Left lobe of liver (tissue), 2 donors: ENCODE data around the gene S1PR5. TPM values are rescaled to one million over a fixed set of nuclear protein-coding genes. Genes with fewer than 3 reads are reported as not detected.
"Not testable (repeated sequence)": the region's sequence is repeated elsewhere in the genome, so short reads cannot be mapped to it uniquely, and the experiment has no call there.

Experiments used
- ATAC-seq: fragments of 200-7000 bp; cut with Tn5 transposase; one replicate; pipeline ENCODE4 v1.9.1; 2020; ENCODE audit warnings: mild to moderate bottlenecking, moderate library complexity
- DNase-seq: peaks from one replicate; pipeline ENCODE4 v3.0.0-alpha.2; 2020; ENCODE audit warnings: low spot score
- total RNA-seq: library from RNA; stranded (reverse); gene quantifications from one replicate; pipeline ENCODE4 v1.2.1, GENCODE V29; 2021
- donor health status: DM: no; HTN: no; CAD: no; lungs with moderate emphysema.
- donor health status: DM: no; HTN: yes; CAD: no.

Gene S1PR5, protein sequence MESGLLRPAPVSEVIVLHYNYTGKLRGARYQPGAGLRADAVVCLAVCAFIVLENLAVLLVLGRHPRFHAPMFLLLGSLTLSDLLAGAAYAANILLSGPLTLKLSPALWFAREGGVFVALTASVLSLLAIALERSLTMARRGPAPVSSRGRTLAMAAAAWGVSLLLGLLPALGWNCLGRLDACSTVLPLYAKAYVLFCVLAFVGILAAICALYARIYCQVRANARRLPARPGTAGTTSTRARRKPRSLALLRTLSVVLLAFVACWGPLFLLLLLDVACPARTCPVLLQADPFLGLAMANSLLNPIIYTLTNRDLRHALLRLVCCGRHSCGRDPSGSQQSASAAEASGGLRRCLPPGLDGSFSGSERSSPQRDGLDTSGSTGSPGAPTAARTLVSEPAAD
- 0.30 TPM for total RNA-seq

DNA sequence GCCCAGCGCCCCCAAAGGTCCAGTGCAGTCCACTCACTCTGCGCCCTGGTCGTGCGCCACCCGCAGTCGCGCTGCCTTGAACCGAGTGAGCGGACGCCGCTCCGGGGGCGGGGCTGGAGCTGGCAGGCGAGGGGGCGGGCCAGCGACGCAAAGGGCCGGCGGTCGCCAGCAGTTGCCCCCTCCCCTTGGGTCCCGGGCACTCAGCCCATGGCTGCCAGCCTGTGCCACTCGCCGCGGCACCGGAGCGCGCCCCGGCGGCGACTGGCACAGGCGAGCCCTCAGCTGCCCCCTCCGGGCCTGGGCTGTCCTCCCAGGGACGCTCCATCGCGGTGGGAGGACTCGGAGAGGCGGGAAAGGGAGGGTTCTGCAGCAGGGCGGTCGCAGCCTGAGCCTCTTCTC, at the start of gene S1PR5:
Gene S1PR5 (minus strand): TSS at position 87 of the 399 bp plus-strand sequence. CDS start 2,436 bp downstream, outside the sequence.
- DNase-seq (no peak), ATAC-seq (peak; percentile 61)

DNA sequence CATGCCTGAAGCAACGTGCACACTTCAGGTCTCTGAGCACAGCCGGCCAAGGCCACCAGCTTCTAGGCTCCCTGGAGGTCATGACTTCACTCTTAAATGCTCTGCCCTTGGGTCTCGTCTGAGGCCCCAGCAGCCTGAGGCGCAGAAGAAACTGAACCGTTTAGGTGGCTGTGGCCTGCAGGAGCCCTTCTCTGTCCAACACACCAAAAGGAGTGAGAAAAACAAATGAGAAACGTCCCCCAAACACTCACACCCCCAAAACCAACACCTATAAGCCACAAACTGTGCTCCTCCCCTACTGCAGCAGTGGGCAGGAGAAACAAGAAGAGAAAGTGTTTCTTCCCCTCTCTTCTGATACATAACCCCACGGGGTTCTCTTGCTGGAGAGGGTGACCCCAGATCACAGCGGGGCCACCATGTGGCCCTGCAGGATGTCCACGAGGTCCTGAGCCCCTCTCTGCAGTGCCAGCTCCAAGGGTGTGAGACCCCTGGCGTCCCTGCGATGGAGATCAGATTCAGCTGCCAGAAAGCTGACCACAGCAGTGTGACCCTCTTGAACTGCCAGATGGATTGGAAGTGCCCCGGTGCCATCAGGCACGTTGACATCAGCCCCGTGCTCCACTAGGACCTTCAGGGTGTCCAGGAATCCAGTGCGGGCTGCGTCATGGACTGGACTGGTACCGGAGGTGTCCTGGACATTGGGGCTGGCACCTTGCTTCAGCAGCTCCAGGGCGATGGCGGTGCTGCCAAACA, 49.6 kb upstream of the S1PR5 start:
- DNase-seq: peak; percentile 54

DNA sequence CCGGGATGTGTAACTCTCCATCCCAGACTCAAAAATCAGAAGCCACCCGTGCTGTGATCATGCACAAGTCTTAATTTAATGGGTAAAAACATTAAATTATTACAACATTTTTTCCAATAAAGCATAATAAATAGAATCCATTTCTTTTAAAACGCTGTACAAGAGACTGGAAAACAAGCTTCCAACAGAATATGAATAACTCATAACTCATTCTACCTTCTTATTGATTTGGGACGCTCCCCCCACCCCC, 49.1 kb upstream of the S1PR5 start:
- ATAC-seq: no peak

More for the DNA sequence above, 49.6 kb upstream of the S1PR5 start:
- ATAC-seq: no peak

DNA sequence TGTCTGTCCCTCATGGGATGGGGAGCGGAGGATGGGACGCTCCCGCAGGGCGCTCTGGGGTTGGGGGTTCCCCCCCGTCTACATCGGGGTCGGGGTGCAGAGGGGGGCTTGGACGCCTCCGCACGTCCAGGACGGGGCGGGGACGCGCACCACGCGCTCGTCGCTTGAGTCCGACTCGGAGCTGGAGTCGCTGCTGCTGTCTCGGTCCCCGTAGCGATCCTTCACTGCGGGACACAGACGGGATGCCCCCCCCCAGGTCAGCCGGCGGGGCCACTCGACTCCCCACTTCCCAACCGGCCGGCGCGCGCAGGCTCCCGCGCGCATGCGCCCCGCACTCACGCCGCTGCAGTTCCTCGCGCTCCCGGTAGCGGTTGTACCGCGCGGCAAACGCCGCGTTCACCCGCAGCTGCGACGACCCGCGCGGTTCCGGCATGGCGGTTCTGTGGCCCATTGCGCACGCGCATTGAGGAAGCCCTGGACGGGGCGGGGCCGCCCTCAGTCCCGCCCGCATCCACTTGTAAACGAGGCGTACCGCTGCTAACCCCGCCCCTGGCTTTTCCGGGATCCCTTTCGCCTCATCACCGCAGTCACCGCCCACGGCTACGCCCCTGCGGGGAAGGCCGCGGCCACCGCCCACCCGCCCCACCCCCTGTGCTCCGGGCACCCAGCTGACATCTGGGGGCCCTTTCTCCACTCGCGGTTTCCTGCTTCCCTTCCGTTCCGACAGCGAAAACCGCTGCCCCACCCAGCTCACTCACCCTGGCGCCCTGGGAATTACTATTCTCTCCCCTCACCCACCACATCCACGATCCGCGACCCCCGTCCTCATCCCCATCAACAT, 48.5 kb upstream of the S1PR5 start, which contains the start of gene KRI1:
Gene KRI1 (minus strand): TSS at position 444 of the 841 bp plus-strand sequence. CDS start 11 bp downstream, at position 433.
- ATAC-seq (peak; percentile 81), DNase-seq (peak; percentile 99)

More for the DNA sequence above, 49.1 kb upstream of the S1PR5 start:
- DNase-seq: no peak

DNA sequence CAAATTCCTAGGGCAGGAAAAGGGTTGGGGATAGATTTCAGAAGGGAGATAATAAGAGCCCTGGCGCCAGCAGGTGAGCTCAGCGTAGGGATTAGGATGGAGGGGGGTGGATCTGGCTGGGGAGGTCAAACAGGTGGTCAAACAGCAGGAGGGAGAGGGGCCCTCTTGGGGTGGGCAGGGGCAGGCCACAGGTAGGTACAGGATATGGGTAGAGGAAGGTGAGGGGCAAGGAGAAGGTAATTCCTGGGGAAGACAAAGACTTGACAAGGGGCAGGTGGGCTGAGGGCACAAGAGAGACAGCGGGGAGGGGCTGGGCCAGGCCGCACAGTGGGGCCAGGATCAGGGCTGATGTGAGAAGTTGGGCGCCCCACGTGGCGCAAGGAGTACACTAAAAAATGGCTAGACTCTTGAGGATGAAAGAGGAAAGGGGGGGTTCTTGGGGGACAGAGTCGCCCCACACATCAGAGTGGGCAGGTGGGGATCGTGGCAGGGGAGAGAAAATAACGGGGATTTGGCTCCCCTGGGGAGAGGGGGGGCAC, 47.9 kb upstream of the S1PR5 start:
- DNase-seq (no peak), ATAC-seq (no peak)

DNA sequence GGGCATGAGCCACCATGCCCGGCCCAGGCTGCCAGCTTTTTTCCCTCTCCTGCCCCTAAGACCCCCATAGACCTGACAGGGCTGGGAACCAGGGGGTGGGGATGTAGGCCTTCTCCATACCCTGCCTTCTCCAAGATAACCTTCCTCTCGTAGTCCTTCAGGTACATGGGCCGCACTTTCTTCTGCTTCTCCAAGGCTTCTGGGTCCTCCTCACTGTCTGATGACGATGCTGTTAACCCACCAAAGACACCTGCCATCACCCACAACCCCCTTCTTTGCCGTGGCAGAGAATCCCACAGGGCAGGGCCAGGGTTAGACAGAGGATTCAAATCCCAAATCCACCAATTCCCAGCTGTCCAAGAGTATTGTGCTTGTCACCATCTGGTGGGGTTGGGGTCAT, 45.4 kb upstream of the S1PR5 start:
- ATAC-seq (no peak), DNase-seq (no peak)

DNA sequence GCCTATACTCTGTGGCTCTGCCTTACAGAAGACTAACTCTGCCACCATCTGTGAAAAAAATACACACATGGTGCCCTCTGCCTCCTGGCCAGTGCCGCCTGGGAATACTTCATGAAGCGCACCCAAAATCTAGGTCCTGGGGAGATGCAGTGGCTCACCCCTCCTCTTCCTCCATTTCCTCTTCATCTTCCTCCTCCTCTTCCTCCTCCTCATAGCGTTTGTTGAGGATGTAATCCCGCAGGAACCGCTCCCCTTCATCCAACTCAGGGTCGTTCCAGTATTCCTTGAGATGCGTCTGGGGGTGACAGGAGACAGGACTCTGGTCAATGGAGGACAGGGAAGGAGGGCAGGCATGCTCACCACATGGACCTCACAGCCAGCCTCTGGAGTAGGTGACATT, 42.9 kb upstream of the S1PR5 start:
- ATAC-seq: no peak
- DNase-seq: no peak

DNA sequence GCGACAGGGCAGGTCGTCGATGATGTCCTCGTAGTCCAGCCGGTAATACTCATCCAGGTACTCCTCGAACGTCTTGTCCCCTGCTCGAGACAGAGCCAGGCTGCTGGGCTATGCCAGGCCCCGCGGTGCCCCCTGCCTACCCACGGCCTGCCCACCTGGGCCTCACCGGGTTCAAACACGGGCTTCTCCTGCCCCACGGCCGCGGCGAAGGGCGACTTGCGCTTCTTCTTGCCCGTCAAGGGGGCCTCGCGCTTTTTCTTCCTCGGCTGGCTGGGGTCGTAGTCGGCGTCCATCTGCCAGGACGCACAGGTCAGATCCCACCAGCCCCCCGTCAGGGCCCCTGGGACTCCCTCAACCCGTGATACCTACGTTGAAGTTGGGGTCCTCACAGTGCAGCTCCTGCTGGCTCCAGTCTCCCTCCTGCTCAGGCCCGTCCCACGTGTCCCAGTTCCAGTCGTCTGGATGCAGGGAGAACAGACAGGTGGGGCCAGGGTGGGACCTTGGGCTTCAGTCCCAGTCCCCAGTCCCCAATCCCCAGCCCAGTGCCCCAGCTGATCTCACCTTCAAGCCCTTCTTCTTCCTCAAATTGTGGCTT, 40.5 kb upstream of the S1PR5 start:
- DNase-seq (no peak), ATAC-seq (no peak)

DNA sequence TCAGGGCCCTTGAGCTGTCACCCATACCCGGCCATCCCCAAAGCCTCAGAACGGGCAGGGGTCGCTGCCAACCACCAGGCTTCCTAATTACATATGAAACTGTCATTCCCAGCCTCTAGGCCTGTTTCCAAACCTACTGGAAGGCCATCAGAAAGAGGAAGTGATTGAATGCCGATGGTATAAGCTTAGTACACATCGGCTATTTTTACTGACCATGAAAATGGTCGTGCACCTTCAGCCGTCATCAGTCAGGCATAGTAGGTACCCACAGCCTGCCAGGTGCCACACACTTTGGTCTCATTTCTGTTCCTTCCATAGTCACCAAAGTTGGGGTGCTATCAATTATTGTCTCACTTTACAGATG, 38.3 kb upstream of the S1PR5 start:
- ATAC-seq (no peak), DNase-seq (no peak)

DNA sequence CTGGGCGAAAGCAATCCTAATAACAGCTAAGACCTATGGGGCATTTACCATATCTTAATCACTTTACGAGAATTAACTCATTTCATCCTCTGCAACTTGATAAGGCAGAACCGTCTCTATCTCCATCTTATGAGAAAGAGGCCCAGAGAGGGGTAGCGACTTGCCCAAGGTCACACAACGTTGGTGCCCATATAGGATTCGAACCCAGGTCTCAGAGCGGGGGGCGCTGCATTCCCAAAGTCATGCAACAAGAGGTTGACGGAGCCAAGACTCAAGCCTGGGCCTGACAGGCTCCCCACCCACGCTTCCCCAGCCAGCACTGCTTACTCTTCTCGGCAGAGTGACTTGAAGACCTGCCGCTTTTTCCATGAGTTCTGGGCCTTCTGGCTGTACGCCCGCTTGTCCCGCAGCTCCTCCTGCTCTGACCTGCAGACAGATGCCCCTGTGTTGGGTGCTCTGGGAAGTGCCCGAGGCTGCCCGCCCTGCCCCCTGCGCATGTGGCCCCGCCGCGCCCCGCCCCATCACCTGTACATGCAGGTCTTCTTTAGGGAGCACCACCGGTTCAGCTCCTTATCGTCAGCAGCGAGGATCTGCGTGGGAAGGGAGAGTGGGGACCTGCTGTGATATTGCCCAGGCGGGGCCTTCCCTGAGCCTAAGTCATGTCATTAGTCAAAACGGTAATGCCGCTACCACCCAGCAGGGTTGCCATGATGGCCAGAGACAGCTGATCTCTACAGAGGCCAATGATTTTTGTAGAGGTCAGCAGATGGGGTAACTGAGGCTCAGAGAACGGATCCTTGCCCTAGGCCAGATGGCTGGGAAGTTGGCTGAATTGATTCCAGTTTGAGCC, 37.7 kb upstream of the S1PR5 start:
- no peak for DNase-seq
- ATAC-seq: no peak

DNA sequence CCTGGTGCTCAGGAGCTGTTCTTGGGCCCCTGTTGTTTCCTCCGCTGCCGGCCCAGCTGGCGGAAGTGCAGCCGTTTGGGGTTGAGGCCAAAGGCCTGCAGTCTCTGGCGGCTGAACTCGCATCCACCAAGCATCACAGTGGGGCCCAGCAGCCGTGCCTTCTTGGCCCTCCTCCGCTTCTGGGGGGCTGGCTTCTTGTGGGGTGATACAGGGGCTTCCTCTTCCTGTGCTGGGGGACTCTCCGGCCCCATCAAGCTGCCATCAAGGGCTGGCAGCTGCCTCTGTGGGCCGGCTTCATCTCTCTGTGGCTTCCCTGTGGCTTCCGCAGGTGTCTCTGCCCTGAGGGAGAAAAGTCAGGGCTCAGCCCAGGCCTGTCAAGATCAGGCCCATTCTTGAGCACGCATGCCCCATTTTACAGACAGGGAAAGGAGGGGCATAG, 36.7 kb upstream of the S1PR5 start:
- DNase-seq (no peak), ATAC-seq (peak; percentile 20)

DNA sequence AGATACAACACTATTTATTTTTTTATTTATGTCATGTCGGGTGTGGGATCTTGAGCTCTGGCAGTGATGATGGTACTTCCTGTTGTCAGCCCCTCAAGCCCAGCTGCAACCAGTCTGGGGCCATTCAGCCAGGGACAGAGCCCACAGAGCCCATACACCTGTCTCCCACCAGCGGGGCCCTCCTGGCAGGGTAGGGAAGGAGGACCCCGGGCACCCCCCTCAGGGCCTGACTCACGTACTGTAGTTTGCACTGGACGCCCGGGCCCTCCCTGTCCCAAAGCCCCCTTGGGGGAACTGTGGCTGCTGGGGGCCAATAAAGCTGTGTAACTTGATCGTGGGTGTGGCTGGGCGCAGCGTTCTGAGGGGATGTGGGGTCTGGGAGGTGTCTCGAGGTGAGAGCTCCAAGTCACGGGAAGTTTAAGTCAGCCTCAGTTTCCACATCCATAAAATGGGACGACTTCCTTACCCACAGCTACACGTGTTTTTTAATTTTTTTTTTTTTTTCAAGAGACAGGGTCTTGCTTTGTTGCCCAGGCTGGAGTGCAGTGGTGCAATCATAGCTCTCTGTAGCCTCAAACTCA, 35.9 kb upstream of the S1PR5 start:
- no peak for DNase-seq
- no peak for ATAC-seq

DNA sequence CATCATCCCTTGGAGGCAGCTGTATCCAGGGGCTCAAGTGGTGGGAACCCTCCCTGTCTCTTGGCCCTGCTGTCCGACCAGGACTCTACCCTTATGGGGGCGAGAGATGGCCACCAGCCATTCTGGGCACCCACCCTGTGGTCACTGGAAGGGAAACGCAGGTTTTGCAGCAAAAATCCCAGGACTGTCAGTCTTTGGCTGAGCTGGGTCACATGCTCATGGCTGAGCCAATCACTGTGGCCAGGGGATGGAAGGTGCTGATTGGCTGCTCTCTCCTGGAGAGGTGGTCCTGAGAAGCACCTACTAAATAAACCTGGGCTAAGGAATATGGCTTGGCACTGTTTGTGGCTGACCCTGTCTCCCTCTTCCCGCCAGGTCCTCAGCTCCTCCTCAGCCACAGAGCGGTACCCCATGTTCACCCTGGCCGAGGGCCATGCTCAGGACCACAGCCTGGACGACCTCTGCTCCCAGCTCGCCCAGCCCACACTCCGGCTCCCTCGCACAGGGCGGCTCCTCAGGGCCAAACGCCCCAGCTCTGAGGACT, 35.3 kb upstream of the S1PR5 start:
- DNase-seq (no peak), ATAC-seq (peak; percentile 32)

DNA sequence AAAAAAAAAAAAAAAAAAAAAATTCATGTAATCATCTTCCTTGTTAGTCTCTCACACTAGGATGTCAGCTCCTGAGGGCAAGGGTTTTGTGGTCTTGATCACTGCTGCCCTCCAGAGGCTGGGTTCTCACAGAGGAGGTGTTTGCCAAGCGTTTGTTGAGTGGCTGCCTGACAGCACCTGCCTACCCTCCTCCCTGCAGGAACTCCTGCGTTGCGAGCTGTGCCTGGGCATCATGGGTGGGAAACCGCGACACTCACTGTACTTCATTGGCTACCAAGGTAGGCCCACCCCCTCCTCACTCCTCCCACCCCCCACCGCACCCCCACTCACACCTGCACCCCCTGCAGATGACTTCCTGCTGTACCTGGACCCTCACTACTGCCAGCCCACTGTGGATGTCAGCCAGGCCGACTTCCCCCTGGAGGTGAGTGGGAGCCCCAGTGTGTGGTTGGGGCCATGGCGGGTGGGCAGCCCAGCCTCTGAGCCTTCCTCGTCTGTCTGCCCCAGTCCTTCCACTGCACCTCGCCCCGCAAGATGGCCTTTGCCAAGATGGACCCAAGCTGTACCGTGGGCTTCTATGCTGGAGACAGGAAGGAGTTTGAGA, 34.6 kb upstream of the S1PR5 start:
- ATAC-seq (peak; percentile 56), DNase-seq (no peak)

DNA sequence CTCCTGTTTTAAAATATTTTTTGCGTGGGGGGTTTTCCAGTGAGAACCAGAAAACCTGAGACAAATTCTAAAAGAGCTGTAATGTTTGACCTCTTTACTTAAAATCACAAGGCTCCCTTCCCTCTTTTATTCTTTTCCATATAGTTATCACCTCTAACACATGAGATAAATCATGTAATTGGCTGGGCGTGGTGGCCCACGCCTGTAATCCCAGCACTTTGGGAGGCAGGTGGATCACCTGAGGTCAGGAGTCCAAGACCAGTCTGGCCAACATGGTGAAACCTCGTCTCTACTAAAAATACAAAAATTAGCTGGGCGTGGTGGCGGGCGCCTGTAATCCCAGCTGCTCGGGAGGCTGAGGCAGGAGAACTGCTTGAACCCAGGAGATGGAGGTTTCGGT, 33.8 kb upstream of the S1PR5 start:
- not testable (repeated sequence) for DNase-seq, ATAC-seq

DNA sequence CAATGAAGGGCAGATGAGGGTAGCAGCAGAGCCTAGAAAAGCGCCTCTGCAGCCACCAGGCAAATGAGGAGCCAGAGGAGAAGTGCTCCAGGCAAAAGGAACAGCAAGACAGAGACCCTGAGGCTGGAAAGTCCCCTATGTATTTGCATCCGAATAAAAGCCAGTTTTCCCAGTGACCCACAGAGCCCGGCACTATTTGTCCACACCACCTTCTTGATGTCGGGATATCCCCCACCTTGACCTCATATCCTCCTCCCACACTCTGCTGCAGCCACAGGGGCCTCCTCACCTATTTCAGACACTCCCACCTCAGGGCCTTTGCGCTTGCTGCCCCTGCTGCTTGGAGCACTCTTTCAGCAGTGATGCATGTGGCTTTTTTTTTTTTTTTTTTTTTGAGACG, 33.1 kb upstream of the S1PR5 start:
- ATAC-seq (no peak), DNase-seq (no peak)

DNA sequence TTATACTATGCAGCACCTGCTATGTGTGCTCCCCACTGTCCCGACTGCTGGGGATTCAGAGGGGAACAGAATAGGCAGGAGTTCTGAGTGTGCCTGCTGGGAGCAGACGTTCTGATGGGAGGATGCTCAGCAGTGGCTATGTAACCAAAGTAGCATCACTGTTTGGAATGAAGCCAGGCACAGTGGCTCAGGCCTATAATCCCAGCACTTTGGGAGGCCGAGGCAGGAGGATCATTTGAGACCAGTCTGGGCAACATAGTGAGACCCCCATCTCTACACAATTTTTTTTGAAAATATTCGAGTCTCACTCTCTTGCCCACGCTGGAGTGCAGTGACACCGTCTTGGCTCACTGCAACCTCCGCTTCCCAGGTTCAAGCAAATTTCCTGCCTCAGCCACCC, 32.5 kb upstream of the S1PR5 start:
- DNase-seq (no peak), ATAC-seq (no peak)

DNA sequence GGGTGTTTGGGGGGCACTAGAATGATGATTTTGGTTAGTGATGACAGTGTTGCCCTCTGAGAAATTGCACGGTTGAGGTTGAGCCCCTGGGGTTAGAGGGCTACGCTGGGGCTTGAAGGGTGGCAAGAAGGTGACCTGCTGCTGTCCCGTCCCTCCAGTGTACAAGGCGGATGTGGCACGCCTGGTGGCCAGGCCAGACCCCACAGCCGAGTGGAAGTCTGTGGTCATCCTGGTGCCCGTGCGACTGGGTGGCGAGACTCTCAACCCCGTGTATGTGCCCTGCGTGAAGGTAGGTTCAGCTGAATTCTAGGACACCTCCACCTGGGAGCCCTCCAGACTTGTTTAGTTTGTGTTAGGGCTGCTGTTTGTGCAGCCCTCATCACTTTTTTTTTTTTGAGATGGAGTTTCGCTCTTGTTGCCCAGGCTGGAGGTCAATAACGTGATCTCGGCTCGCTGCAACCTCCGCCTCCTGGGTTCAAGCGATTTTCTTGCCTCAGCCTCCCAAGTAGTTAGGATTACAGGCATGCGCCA, 31.6 kb upstream of the S1PR5 start:
- ATAC-seq (no peak), DNase-seq (no peak)

DNA sequence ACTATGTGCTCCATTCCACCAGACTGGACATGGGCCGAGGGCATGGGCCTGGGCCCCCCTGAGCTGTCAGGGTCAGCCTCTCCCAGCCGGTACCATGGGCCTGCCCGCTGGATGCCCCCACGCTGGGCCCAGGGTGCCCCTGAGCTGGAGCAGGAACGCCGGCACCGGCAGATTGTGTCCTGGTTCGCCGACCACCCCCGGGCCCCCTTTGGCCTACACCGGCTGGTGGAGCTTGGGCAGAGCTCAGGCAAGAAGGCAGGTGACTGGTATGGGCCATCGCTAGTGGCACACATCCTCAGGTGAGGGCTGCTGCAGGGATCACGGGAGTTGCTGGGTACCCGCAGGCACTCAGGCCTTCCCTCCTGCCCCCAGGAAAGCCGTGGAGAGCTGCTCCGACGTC, 29.6 kb upstream of the S1PR5 start:
- no peak for ATAC-seq
- DNase-seq: no peak
